ENCODE measurements around the gene IL24. TPM values are rescaled to one million over a fixed set of nuclear protein-coding genes. Genes with fewer than 3 reads are reported as not detected.
"Not testable (repeated sequence)": the region's sequence is repeated elsewhere in the genome, so short reads cannot be mapped to it uniquely, and the experiment has no call there.

Gene IL24, protein sequence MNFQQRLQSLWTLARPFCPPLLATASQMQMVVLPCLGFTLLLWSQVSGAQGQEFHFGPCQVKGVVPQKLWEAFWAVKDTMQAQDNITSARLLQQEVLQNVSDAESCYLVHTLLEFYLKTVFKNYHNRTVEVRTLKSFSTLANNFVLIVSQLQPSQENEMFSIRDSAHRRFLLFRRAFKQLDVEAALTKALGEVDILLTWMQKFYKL
- 1 to 10 TPM in 1 of 3 donors, under 1 TPM in 1, not detected in 1; 0.09 to 7.7 TPM for polyA plus RNA-seq

DNA sequence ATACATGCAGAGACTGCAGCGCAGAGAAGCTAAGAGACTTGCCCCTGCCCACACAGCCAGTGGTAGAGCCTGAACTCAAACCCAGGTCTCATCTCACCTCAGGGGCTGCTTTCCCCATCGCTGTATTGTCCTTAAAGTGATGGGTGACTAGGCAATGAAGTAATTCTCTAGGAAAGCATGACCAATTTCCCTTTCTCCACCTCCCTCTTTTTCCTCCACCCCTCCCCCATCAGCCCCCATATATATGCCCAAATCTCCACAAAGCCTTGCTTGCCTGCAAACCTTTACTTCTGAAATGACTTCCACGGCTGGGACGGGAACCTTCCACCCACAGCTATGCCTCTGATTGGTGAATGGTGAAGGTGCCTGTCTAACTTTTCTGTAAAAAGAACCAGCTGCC, at the start of gene IL24:
Gene IL24 (plus strand): TSS at position 269 of the 400 bp plus-strand sequence. CDS start 390 bp downstream, outside the sequence.
- 76 to 80% (median 79%) methylated on average over 4 of the region's 4 CpGs for WGBS, 3 donors
- H3K27ac ChIP-seq (ENCODE audit: low read depth, low read length), result no peak within 1 kb of the TSS

DNA sequence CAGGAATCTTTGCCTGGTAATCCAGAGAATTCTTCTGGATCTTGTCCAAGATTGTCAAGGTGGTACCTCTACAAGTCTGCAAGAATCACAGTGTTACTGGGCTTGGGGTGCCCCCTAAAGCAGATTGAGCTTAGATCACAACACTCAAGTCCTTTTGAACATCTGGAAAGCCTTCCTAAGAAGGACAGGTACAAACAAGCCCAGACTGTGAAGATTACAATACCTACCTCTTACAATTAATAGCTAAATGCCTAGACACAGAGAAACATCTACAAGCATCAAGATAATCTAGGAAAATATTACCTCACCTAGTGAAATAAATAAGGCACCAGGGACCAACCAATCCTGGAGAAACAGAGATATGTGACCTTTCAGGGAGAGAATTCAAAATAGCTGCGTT, 49.3 kb upstream of the IL24 start:
- 83 to 95% (median 89%) methylated on average over 1 of the region's 1 CpG for WGBS, 3 donors

DNA sequence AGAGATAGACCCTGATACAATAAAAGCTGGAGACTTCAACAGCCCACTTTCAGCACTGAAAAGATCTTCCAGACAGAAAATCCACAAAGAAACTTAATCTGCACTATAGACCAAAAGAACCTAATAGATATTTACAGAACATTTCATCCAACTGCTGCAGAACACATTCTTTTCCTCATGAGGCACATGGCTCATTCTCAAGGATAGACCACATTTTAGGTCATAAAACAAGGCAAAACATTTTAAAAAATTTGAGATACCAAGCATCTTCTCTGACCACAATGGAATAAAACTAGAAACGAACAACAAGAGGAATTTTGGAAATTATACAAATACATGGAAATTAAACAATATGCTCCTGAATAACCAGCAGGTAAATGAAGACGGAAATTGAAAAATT, 46.8 kb upstream of the IL24 start:
- H3K27ac ChIP-seq (ENCODE audit: low read depth, low read length), result no peak overlapping the region
- 84 to 87% (median 87%) methylated on average over 2 of the region's 2 CpGs for WGBS, 3 donors

More for the DNA sequence above, 49.3 kb upstream of the IL24 start:
- no peak overlapping the region for H3K27ac ChIP-seq (ENCODE audit: low read depth, low read length)

DNA sequence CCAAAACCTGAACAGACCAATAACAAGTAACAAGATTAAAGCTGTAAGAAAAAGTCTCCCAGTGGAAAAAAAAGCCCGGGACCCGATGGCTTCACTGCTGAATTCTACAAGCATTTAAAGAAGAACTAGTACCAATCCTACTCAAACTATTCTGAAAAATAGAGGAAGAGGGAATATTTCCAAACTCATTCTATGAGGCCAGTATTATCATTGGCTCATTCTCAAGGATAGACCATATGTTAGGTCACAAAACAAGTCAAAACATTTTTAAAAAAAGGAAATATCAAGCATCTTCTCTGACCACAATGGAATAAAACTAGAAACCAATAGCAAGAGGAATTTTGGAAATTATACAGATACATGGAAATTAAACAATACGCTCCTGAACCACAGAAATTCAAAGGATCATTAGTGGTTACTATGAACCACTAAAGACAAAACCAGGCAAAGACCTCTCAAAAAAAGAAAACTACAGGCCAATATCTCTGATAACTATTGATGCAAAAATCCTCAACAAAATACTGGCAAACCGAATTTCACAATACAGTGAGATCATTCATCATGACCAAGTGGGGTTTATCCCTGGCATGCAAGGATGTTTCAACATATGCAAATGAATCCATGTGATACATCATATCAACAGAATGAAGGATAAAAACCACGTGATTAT, 45.8 kb upstream of the IL24 start:
- WGBS, 3 donors, result 66 to 80% (median 71%) methylated on average over 5 of the region's 5 CpGs
- no peak overlapping the region for H3K27ac ChIP-seq (ENCODE audit: low read depth, low read length)

DNA sequence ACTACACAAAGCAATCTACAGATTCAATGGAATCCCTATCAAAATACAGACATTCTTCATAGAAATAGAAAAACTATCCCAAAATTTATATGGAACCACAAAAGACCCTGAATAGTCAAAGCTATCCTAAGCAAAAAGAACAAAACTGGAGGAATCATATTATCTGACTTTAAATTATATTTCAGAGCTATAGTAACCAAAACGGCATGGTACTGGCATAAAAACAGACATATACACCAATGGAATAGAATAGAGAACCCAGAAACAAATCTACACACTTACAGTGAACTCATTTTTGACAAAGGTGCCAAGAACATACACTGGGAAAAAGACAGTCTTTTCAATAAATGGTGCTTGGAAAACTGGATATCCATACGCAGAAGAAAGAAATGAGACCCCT, 44.6 kb upstream of the IL24 start:
- H3K27ac ChIP-seq (ENCODE audit: low read depth, low read length), result not testable (repeated sequence)
- 95 to 97% (median 95%) methylated on average over 2 of the region's 2 CpGs for WGBS, 3 donors

DNA sequence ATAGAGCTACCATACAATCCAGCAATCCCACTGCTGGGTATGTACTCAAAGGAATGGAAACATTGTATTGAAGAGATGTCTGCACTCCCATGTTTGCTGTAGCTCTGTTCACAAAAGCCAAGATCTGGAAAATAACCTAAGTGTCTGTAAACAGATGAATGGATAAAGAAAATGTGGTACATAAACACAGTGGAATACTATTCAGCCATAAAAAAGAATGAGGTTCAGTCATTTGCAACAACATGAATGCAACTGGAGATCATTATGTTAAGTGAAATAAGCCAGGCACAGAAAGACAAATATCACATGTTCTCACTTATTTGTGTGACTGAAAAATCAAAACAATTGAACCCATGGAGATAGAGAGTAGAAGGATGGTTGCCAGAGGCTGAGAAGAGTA, 43.5 kb upstream of the IL24 start:
- not testable (repeated sequence) for H3K27ac ChIP-seq (ENCODE audit: low read depth, low read length)

DNA sequence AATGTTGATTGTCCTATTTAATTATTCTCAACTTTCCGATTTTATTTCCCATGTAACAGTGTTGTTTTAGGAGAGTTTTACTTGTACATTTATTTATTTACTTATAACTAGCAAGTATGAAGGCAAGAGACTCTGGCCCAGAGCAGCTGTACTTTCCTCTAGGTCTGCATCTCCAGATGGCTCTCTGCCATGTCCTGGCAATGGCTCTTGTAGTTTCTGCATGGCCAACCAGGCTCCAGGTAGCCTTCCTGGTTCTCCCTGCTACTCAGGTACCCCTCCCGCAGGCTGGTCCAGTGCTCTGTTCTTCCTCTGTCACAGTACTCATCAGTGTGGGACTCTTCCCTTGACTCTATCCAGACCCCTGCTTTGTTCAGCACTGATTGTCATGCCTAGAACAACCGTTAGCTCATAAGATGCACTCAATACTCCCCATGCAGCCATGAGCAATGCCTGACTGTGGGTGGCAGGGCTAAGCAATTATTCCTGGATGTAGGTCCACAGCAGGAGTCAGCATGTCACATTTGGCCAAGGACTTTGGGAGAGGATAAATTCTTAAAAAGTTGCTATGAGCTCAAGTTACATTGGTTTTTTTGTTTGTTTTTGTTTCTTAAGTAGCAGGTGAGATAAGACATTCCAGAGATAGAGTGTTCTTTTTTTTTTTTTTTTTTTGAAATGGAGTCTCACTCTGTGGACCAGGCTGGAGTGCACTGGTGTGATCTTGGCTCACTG, 42.7 kb upstream of the IL24 start:
- WGBS, 3 donors, result 78 to 89% (median 79%) methylated on average over 3 of the region's 3 CpGs
- H3K27ac ChIP-seq (ENCODE audit: low read depth, low read length), result no peak overlapping the region

DNA sequence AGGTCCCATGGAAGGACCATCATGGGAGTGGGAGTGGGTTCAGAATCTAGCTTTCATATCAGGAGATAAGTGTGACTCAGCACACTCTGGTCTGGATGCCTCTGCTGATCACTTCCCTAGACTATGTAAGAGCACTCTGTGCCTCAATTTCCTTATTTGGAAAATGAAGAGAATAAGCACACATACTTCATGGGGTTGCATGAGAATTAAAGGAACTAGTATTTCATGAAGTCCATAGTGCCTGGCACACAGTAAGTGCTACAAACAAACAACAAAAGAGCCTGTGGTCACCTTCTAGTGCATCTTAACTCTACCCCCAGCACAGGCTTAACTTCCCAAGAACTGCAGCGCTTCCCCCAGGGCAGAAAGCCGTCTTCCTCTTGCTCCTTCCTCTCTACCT, 41.4 kb upstream of the IL24 start:
- no peak overlapping the region for H3K27ac ChIP-seq (ENCODE audit: low read depth, low read length)
- 91 to 98% (median 95%) methylated on average over 2 of the region's 2 CpGs for WGBS, 3 donors

DNA sequence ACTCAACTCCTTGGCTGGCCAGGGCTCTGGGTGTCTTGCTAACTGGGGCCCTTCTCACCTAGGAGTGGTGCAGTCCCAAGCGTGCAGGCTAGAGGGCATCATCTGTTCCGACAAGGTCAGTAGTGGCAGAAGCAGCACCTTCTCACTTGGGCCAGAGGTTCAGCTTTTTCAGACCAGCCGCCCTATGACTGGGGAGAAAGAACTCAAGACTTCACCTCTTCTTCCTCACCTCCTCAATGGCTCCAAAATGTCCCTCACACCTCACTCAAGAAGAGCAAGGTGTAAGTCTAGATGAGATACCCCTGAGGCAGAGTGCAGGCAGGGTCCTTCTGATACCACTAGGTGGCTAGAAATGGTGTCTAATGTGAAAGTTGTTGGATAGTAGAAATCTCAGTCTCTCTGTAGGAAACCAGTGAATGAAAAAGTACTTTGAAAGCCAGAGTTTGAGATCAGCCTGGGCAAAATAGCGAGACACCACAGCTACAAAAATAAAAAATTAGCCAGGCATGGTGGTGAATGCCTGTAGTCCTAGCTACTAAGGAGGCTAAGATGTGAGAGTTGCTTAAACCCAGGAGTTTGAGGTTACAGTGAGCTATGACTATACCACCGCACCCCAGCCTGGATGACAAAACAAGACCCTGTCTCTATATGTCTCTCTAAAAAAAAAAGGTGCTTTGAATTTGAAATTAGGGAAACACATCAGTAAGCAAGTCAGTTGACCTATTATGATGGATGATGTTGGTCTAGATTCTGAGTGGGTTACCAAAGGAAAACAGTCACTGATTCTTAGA, 40.4 kb upstream of the IL24 start:
- WGBS, 3 donors, result 93% methylated on average over 5 of the region's 5 CpGs
- no peak overlapping the region for H3K27ac ChIP-seq (ENCODE audit: low read depth, low read length)

DNA sequence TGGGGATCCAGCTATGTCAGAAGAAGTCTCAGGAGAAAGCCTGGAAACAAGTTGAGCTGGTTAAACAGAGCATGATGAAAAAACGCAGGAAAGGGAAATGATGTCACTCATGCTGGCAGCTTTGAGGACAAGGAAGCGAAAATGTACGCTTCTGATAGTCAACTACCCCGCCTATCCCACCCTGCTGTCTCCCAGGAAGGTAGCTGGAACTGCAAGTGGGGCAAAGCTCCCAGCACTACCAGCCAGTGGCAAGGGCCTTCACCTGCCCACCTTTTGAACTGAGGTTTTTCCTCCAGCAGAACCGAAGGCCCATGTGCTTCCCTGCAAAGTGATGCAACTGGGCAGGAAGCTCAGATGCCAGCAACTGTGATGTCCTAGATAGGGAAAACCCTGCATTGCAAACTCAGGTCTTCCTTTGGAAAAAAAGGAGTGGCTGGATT, 38.1 kb upstream of the IL24 start:
- H3K27ac ChIP-seq (ENCODE audit: low read depth, low read length), result no peak overlapping the region
- WGBS, 3 donors, result 44 to 81% (median 52%) methylated on average over 5 of the region's 5 CpGs

DNA sequence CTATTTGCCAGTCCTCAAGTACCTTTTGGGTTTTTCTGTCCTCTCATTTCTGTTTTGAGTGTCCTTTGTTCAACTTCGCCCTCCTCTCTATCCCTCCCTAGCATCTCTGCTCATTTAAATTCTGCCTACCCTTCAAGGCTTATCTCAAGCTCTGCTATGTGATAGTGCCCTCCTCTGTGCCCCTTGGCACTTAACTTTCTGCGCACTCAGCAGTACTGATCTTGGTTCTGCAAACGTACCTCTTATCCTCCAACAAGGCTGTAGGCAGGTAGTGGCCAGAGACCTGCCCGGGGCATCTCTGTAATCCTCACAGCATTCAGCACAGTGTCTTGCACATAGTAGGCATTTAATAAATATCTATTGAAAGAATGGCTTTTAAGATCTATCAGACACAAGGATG, 37.1 kb upstream of the IL24 start:
- WGBS, 3 donors, result 79 to 90% (median 86%) methylated on average over 4 of the region's 4 CpGs
- no peak overlapping the region for H3K27ac ChIP-seq (ENCODE audit: low read depth, low read length)

DNA sequence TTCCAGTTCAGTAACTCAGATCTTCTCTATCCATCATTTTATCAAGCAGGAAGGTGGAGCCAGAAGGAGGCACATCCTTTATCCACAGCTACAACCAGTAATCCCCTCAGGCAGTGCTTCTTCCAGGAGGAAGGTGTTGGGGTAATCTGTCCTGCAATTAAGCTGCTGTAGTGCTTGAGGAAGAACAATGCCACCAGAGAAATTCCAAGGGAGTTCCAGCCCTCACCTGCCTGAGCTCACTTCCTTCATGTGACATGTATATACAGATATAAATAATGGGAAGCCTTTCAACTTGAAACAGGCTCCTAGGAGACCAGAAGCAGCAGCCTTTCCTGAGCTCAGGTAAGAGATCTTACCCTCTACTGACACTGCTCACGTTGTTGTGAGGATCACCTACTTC, 34.0 kb upstream of the IL24 start:
- WGBS, 3 donors, result 37 to 74% (median 64%) methylated on average over 1 of the region's 1 CpG
- no peak overlapping the region for H3K27ac ChIP-seq (ENCODE audit: low read depth, low read length)

DNA sequence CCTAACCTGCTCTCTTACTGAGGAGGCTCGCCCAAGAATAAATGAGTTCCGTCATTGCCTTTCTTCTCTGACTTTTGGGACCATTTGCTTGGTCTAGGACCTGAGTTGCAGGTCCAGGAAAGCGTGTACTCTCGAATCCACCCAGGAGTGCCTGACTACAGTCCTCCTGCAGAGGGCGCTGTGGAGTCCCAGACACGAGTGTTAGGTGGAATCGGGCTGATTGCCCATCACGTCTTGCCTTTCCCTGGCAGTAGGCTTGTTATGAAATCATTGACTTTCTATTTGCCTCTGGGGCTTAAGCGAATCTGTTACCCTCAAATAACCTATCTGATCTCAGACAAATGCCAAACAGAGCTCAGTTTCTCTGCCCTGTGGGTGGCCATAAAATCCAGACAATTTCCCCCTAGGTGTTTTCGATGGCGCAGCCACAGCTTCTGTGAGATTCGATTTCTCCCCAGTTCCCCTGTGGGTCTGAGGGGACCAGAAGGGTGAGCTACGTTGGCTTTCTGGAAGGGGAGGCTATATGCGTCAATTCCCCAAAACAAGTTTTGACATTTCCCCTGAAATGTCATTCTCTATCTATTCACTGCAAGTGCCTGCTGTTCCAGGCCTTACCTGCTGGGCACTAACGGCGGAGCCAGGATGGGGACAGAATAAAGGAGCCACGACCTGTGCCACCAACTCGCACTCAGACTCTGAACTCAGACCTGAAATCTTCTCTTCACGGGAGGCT, 32.1 kb upstream of the IL24 start, which contains the start of gene IL20:
Gene IL20 (plus strand): TSS at position 685 of the 733 bp plus-strand sequence. CDS start 230 bp downstream, outside the sequence.
- no peak within 1 kb of the TSS for H3K27ac ChIP-seq (ENCODE audit: low read depth, low read length)
- WGBS, 3 donors, result 49 to 58% (median 49%) methylated on average over 19 of the region's 19 CpGs

DNA sequence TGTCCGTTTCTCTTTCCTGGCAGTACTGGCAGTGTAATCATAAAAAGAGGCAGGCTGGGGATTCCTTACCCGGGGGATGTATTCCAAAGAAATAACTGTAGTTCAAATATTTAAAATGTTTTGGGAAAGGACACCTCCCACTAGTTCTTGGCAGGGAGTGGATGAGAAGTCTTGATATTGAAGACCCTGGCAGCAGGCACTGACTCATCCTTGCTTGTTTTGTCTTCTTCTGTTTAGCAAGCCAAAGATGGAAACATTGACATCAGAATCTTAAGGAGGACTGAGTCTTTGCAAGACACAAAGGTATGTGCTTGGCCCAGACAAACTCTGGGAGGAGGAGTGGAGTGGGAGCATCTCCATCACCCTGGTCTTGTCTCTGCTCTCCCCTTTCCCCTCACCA, 31.2 kb upstream of the IL24 start:
- no peak overlapping the region for H3K27ac ChIP-seq (ENCODE audit: low read depth, low read length)
- WGBS, 3 donors, result 31 to 61% (median 51%) methylated on average over 2 of the region's 2 CpGs

DNA sequence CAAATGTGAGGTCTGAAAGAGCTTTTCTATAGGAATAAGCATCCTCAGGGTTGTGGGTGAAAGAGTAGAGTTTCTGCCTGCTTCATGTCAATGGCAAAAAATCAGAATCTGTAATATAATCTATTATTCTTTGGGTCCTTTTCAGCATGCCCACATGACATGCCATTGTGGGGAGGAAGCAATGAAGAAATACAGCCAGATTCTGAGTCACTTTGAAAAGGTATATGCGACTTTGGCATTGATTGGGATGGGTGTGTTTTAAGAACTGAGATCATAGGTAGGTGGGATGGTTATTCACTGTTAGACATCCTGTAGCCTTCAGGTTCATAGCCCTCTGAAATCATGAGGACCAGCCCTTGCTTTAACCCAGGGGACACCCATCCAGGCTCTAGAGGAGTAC, 30.0 kb upstream of the IL24 start:
- no peak overlapping the region for H3K27ac ChIP-seq (ENCODE audit: low read depth, low read length)
- WGBS, 3 donors, result 84 to 95% (median 91%) methylated on average over 1 of the region's 1 CpG

DNA sequence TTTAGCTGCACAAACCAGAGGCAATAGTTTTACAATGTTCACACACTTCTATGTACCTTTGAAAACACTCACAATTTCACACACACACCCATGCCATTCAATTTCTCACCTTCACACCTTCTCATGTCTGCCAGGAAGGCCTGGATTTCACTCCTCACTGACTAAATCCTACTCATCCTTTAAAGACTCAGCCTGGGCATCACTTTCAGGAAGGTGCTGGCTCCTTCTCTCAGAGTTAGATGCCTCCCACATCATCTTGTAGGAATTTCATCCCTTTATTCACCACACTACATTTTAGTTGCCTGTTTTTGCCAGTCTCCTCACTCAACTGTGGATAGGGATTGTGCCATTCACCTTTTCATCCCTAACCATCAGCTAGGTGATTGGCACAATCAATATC, 29.5 kb upstream of the IL24 start:
- no peak overlapping the region for H3K27ac ChIP-seq (ENCODE audit: low read depth, low read length)

DNA sequence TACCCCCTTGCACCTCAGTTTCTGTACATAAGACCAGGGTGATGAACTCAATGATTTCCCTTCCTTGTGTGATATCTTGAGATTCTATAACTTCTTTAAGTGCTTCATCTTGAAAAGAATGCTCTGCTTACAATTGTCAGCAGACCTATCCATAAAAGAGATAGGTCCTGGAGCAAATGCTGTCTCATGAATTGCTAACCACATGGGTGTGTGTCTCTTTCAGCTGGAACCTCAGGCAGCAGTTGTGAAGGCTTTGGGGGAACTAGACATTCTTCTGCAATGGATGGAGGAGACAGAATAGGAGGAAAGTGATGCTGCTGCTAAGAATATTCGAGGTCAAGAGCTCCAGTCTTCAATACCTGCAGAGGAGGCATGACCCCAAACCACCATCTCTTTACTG, 29.0 kb upstream of the IL24 start:
- 56 to 68% (median 59%) methylated on average over 1 of the region's 1 CpG for WGBS, 3 donors
- H3K27ac ChIP-seq (ENCODE audit: low read depth, low read length), result no peak overlapping the region

DNA sequence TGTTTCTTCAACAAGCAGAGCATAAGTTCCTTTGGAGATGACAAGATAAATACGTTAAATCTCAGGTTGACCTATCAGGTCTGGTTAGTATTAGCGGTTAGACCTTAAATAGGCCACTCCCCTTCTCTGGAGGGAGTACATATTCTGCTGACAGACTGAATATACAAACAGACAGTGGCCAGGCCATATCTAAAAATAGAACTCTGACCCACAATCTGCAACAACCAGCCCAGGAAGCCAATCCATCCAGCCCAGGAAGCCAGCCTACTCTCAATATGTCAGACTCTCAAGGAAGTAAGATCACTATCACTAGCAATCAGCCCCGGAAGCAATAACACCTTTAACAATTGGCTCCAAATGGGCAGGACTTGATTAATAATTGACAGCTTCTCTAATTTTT, 25.1 kb upstream of the IL24 start:
- no peak overlapping the region for H3K27ac ChIP-seq (ENCODE audit: low read depth, low read length)
- WGBS, 3 donors, result 73 to 85% (median 81%) methylated on average over 3 of the region's 3 CpGs
